Measurements from ENCODE around the gene TMEM263. TPM values are rescaled to one million over a fixed set of nuclear protein-coding genes. Genes with fewer than 3 reads are reported as not detected.

The TMEM263 gene
- total RNA-seq, 1 experiment from 2014 or later: 11.8 TPM

DNA sequence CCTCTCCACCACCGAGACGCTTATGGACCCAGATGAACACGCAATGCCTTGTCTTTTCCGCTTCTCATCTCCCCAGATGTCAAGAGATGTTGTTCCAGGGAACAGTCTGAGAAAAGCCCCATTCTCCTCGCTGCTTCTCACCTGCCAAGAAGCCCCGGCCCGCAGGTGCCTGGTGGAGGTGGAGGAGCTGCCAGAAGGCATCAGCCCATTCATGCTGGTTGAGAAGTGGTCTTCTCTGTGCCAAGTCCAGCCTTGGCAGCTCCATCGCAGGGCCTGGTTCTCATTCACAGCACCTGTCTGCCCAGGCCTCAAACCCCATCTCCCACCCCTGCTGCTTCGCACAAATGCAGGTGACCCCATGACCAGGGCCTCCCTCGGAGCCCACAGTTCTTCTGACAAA lies 42.3 kb upstream of the TMEM263 start:
- Histone ChIP-seq H3K56ac (ENCODE audit: insufficient read length, low read depth, low read length) (no peak overlapping the region), H2BK5ac (ENCODE audit: insufficient read length, low read length) (no peak overlapping the region), H3K23me2 (ENCODE audit: insufficient read length, low read depth, low read length, poor library complexity, severe bottlenecking) (no peaks in the 10 kb centered on the region), H4K20me1 (ENCODE audit: control insufficient read depth, insufficient read depth, insufficient read length) (no peaks in the 10 kb centered on the region), H3K4ac (ENCODE audit: low read depth, low read length) (no peak overlapping the region), H2BK20ac (ENCODE audit: low read depth, low read length, poor library complexity, severe bottlenecking) (no peak overlapping the region), H2BK12ac (ENCODE audit: insufficient read length, low read depth, low read length) (no peak overlapping the region), H3K27ac (ENCODE audit: insufficient read length, low read depth, low read length) (no peak overlapping the region), H3K27me3 (ENCODE audit: insufficient read depth, low read length) (no peaks in the 10 kb centered on the region), H3K9me3 (ENCODE audit: control insufficient read depth, low read depth, low read length) (no peaks in the 10 kb centered on the region), H4K8ac (replicated peaks; ENCODE audit: insufficient read length, low read depth, low read length) (no peak overlapping the region), H4K5ac (ENCODE audit: insufficient read length, low read depth, low read length) (no peak overlapping the region), H3K23ac (ENCODE audit: insufficient read length, low read depth, low read length) (no peak overlapping the region), H3K79me2 (ENCODE audit: insufficient read depth, low read length) (no peaks in the 10 kb centered on the region), H3T11ph (ENCODE audit: low read length) (no peak overlapping the region), H2BK15ac (ENCODE audit: low read depth, low read length) (no peak overlapping the region), H3K4me1 (ENCODE audit: insufficient read depth, low read length) (no peaks in the 10 kb centered on the region; the same call in 1 of the 2 replicates), H4K91ac (ENCODE audit: insufficient read length, low read depth, low read length) (no peak overlapping the region), H3K9ac (ENCODE audit: extremely low read depth, insufficient read length, low read length) (no peak overlapping the region), H3K79me1 (ENCODE audit: insufficient read depth, low read depth, low read length, poor library complexity, severe bottlenecking) (no peaks in the 10 kb centered on the region), H2AFZ (ENCODE audit: low read length) (no peak overlapping the region), H3K18ac (ENCODE audit: insufficient read length, low read depth, low read length) (no peak overlapping the region), H2AK5ac (ENCODE audit: insufficient read length, low read length) (no peak overlapping the region), H2BK120ac (ENCODE audit: low read depth, low read length, poor library complexity, severe bottlenecking) (no peak overlapping the region), H3K4me2 (ENCODE audit: insufficient read depth, insufficient read length, low read length) (no peak overlapping the region), H3K14ac (ENCODE audit: insufficient read depth, low read length) (no peak overlapping the region)
- H3K27ac Mint-ChIP-seq: no peak overlapping the region; a peak in 2 of 7 replicates
- peaks cover 17 to 18% of the 10 kb centered on the region in 2 experiments for H3K4me1 Mint-ChIP-seq
- TF ChIP-seq, protein P1, sequence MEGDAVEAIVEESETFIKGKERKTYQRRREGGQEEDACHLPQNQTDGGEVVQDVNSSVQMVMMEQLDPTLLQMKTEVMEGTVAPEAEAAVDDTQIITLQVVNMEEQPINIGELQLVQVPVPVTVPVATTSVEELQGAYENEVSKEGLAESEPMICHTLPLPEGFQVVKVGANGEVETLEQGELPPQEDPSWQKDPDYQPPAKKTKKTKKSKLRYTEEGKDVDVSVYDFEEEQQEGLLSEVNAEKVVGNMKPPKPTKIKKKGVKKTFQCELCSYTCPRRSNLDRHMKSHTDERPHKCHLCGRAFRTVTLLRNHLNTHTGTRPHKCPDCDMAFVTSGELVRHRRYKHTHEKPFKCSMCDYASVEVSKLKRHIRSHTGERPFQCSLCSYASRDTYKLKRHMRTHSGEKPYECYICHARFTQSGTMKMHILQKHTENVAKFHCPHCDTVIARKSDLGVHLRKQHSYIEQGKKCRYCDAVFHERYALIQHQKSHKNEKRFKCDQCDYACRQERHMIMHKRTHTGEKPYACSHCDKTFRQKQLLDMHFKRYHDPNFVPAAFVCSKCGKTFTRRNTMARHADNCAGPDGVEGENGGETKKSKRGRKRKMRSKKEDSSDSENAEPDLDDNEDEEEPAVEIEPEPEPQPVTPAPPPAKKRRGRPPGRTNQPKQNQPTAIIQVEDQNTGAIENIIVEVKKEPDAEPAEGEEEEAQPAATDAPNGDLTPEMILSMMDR (conservative IDR thresholded peaks at IDR 0.05): no peak
- no peaks in the 10 kb centered on the region for H3K9me3 Mint-ChIP-seq
- H3K36me3 Mint-ChIP-seq (ENCODE audit: insufficient read depth in 1 of 3, low read depth in 3 of 3): no peaks in the 10 kb centered on the region
- no CpG with 5 or more reads among the region's 10 CpGs for WGBS (ENCODE audit: extremely low coverage, insufficient read length, low lambda C conversion rate)
- H3K4me3 Mint-ChIP-seq: no peak overlapping the region
- DNase-seq: no peak
- peaks cover 7% of the 10 kb centered on the region for H3K27me3 Mint-ChIP-seq (ENCODE audit: low read depth)

Data from H9 (cell line).